HL-60 (cell line): ENCODE data around the gene OGFR.

Source experiments
- DNase-seq, 2 experiments: peaks; one replicate each; pipeline ENCODE4 v3.0.0-alpha.2; 2010 to 2020; ENCODE audit warnings: low read depth in 1 of 2, low spot score in 1 of 2
- H3K27ac ChIP-seq: fragments of 250-450 bp; sonication (Bioruptor Pico); replicated peaks from 2 replicates; pipeline ENCODE4 v1.5.1; 2020; ENCODE audit warnings: mild to moderate bottlenecking, moderate library complexity
- H3K27me3 ChIP-seq: fragments of 250-450 bp; sonication (Bioruptor Pico); 2 replicates; pipeline ENCODE4 v1.5.1; 2021; ENCODE audit warnings: mild to moderate bottlenecking, moderate library complexity; ENCODE audit not compliant: insufficient read depth, poor library complexity, severe bottlenecking
- H3K4me3 ChIP-seq: replicated peaks from 2 replicates; pipeline ENCODE4 v1.5.1; 2011; ENCODE audit warnings: mild to moderate bottlenecking, control low read depth, low read length; ENCODE audit not compliant: insufficient read depth
- GABPA ChIP-seq: IDR thresholded peaks from 2 replicates; pipeline ENCODE4 v1.6.1; 2012; ENCODE audit warnings: low read depth
- POLR2AphosphoS5 ChIP-seq: IDR thresholded peaks from 2 replicates; pipeline ENCODE4 v1.6.1; 2012; ENCODE audit warnings: low read depth
- SPI1 ChIP-seq: IDR thresholded peaks from 2 replicates; pipeline ENCODE4 v1.6.1; 2012; ENCODE audit warnings: low read depth, mild to moderate bottlenecking, borderline replicate concordance
- TF ChIP-seq, protein P1 (sequence below): IDR thresholded peaks from one replicate; pipeline ENCODE4 v1.5.1; 2011; ENCODE audit warnings: low read length, control low read depth, inconsistent platforms; ENCODE audit not compliant: insufficient read depth
- TF ChIP-seq, protein P2 (sequence below): IDR thresholded peaks from 2 replicates; pipeline ENCODE4 v1.6.1; 2012; ENCODE audit warnings: low read depth; ENCODE audit not compliant: insufficient replicate concordance

Gene OGFR

DNA sequence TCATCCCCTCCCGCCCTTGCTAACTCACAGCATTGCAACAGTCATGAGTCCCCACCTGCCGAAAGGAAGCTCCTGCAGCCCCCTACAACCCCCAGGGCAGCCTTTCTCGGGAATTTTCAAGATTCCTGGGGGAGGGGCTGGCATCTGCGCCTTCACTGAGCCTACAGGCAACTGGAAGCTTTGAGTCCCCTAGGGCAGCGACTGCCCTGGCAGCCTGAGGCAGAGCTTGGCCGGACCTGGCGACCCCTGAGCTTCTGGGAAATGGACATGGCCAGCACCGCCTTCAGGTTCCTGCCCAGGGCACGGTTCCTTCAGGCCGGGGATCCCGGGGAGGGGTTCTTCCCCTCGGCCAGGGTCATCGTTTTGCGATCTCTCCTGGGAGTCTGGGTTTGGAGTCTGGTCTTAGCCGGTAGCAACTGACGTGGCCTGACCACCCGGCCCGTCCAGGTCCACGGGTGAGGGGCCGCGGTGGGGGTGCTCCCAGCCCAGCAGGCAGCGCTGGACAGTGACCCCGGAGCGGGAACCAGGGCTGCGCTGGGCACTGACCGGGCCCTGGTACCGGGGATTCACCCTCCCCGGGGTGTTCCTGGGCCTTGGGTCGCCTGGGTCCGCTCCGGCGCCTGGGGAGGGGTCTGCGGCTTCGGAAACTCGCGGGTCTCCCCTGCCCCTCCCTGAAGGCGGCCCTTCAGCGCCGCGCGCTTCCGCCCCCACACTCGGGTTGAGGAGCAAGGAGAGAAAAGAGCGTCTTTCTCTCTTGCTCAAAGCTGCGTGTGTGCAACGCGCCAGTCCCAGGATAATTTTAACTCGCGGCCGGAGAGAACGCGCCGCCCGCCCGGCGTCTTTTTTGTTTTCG, 11.6 kb downstream of the OGFR start:
- Histone ChIP-seq H3K4me3 (no peak overlapping the region), H3K27ac (no peak overlapping the region), H3K27me3 (peaks cover 21% of the 10 kb centered on the region)
- TF ChIP-seq, protein P1, sequence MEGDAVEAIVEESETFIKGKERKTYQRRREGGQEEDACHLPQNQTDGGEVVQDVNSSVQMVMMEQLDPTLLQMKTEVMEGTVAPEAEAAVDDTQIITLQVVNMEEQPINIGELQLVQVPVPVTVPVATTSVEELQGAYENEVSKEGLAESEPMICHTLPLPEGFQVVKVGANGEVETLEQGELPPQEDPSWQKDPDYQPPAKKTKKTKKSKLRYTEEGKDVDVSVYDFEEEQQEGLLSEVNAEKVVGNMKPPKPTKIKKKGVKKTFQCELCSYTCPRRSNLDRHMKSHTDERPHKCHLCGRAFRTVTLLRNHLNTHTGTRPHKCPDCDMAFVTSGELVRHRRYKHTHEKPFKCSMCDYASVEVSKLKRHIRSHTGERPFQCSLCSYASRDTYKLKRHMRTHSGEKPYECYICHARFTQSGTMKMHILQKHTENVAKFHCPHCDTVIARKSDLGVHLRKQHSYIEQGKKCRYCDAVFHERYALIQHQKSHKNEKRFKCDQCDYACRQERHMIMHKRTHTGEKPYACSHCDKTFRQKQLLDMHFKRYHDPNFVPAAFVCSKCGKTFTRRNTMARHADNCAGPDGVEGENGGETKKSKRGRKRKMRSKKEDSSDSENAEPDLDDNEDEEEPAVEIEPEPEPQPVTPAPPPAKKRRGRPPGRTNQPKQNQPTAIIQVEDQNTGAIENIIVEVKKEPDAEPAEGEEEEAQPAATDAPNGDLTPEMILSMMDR: no peak
- TF ChIP-seq POLR2AphosphoS5 (no peak), GABPA (0 out of 2 replicates have a peak, but pooled peaks have one; percentile 7), SPI1 (no peak)
- TF ChIP-seq, protein P2, sequence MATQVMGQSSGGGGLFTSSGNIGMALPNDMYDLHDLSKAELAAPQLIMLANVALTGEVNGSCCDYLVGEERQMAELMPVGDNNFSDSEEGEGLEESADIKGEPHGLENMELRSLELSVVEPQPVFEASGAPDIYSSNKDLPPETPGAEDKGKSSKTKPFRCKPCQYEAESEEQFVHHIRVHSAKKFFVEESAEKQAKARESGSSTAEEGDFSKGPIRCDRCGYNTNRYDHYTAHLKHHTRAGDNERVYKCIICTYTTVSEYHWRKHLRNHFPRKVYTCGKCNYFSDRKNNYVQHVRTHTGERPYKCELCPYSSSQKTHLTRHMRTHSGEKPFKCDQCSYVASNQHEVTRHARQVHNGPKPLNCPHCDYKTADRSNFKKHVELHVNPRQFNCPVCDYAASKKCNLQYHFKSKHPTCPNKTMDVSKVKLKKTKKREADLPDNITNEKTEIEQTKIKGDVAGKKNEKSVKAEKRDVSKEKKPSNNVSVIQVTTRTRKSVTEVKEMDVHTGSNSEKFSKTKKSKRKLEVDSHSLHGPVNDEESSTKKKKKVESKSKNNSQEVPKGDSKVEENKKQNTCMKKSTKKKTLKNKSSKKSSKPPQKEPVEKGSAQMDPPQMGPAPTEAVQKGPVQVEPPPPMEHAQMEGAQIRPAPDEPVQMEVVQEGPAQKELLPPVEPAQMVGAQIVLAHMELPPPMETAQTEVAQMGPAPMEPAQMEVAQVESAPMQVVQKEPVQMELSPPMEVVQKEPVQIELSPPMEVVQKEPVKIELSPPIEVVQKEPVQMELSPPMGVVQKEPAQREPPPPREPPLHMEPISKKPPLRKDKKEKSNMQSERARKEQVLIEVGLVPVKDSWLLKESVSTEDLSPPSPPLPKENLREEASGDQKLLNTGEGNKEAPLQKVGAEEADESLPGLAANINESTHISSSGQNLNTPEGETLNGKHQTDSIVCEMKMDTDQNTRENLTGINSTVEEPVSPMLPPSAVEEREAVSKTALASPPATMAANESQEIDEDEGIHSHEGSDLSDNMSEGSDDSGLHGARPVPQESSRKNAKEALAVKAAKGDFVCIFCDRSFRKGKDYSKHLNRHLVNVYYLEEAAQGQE: no peak
- DNase-seq: no peak

DNA sequence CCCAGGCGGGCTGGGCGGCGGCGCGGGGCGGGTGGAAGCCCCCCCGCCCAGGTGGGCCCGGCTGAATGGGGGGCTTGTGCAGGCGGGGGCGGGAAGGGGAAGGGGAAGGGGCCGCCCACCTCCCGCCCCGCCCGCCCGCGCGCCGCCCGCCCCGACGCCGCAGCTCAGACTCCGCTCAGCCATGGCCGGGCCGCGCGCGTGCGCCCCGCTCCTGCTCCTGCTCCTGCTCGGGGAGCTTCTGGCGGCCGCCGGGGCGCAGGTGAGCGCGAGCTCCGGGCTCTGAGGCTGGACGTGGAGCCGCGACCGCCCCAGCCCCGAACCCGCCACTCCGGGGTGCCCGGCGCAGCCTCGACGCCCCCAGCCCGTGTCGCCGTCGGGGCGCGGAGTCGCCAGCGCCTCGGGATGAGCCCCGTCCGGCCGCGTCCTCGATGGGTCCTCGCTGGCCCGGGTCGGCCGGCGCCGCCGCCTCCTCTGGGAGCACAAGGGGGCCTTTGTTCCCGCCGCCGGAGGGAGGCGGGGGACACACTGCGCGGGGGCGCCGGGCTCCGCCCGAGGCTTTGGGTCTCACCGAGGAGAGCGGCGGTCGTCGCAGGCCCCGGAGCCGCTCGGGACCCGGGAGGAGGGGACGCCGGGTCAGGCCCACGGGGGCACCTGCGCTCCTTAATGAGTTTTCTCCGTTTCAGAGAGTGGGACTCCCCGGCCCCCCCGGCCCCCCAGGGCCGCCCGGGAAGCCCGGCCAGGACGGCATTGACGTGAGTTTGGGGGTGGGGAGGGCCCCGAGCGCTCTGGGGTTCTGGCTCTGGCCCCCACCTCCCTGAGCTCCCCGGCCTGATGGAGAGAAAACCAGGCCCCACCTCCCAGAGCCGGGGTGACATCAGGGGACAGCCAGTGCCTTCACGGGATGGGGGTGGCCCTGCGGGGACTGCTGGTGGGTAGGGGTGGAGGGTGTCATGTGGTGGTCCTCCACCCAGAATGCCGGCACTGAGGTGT, 12.5 kb downstream of the OGFR start, which contains the start of gene COL9A3:
TSS of gene COL9A3 (plus strand) at position 167 of the 990 bp plus-strand sequence. CDS start at position 182, 15 bp downstream.
- peaks cover 21% of the 10 kb centered on the region for H3K27me3 ChIP-seq
- no peak within 1 kb of the TSS for H3K27ac ChIP-seq
- TF ChIP-seq, protein P1: no peak
- TF ChIP-seq SPI1 (no peak), POLR2AphosphoS5 (no peak), GABPA (no peak)
- TF ChIP-seq, protein P2: no peak
- DNase-seq: no peak
- H3K4me3 ChIP-seq: no peak within 1 kb of the TSS

DNA sequence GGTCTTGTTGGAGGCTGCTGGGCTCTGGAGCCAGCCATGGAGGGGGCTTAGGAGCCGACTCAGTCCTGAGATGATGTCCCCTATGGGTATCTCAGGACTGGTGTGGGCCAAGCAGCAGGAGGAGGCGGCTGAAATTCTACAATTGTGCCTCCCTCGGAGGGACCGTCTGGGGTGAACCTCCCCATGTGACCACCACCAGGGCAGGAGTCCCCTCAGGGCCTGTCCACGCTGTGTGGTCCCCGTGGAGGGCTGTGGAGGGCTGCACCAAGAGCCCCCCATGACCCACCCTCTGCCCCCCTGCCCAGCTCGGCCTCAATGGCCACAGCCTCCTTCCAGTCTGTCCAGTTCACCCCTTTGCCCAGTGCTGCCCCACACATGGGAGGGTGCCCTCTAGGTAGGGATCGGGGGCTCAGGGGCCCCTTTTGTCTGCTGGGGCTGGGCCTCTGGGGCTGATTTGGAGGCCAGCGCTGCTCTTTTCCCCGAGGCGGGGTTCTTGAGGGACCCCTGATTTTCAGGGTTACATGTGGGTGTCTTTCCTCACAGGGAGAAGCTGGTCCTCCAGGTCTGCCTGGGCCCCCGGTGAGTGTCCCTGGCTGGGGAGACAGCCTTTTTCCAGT, 13.4 kb downstream of the OGFR start:
- Histone ChIP-seq H3K27ac (no peak overlapping the region), H3K4me3 (no peak overlapping the region), H3K27me3 (peaks cover 21% of the 10 kb centered on the region)
- TF ChIP-seq GABPA (no peak), SPI1 (no peak), POLR2AphosphoS5 (no peak)
- TF ChIP-seq, protein P2: no peak
- TF ChIP-seq, protein P1: no peak
- no peak for DNase-seq
